AG09309 (cell line): ENCODE measurements around the gene GPR161.

Experiments
- DNase-seq: peaks from one replicate; pipeline ENCODE4 v3.0.0-alpha.2; 2010; ENCODE audit warnings: low read depth
- H3K4me3 ChIP-seq: 2 replicates; pipeline ENCODE4 v1.5.1; 2011; ENCODE audit warnings: mild to moderate bottlenecking, low read depth, low read length, moderate library complexity; ENCODE audit not compliant: control insufficient read depth
- CTCF ChIP-seq: IDR thresholded peaks from 2 replicates; pipeline ENCODE4 v1.5.1; 2011; ENCODE audit warnings: mild to moderate bottlenecking, low read depth, low read length, inconsistent platforms; ENCODE audit not compliant: insufficient read depth, control insufficient read depth; ENCODE audit errors: missing control alignments

Gene GPR161

GRCh38 chr1:168112673-168113305 lies 23.9 kb downstream of the GPR161 start:
- TF ChIP-seq CTCF = no peak
- H3K4me3 ChIP-seq = no peak overlapping the region
- no peak for DNase-seq

DNA sequence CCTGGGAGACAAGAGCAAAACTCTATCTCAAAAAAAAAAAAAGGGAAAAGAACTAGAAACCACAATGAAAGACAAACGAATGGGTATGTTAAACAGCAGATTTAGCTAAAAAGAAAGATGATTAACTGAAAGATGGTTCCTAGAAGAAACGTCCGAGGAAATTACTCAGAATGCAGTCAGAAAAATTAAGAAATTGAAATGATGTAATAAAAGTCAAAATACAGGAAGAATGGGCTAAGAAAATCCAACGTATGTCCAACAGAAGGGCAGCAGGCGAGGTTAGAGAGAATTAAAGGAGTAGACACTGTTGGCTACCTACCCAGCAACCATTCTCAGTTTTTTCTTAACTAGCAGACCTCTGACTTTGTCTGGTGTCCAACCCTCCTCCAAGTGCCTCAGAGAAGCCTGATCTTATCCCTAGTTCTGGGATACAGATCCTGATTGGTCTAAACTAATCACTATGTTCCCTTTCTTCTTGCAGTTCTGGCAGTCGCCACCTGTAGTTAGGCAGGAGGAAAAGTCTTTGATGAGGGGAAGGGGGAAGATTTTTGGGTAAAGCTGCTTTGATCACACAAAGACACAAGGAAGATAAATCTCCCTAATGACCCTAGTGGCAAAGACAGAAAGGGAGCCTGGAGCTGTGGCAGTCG lies 25.7 kb downstream of the GPR161 start:
- H3K4me3 ChIP-seq = no peak overlapping the region
- TF ChIP-seq CTCF = no peak

GRCh38 chr1:168106274-168106673 lies 30.5 kb downstream of the GPR161 start:
- DNase-seq = no peak
- TF ChIP-seq CTCF = no peak
- H3K4me3 ChIP-seq = no peak overlapping the region

More for the DNA sequence above, 25.7 kb downstream of the GPR161 start:
- DNase-seq = no peak

DNA sequence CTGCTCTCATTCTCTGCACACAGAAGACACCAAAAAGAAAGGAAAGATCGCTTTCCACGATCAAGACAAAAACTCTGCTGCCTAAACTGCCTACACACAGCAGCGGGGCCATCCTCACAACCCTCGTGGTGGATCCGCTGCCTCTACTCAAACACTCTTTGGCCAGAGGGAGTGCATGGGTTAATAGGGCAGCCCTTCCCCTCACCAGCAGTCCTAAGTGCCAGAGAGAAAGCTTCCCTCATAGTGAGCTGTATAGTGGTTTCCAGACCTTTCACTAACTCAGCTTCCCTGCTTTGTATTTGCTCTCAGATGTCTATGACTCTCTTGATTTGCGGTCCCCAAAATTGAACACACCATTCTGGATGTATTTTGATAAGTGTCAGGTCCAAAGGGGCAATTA lies 30.9 kb downstream of the GPR161 start:
- H3K4me3 ChIP-seq = no peak overlapping the region
- DNase-seq = no peak
- no peak for TF ChIP-seq CTCF

GRCh38 chr1:168104535-168104934 lies 32.2 kb downstream of the GPR161 start:
- no peak overlapping the region for H3K4me3 ChIP-seq
- DNase-seq = no peak
- no peak for TF ChIP-seq CTCF

- no peak for TF ChIP-seq CTCF
- H3K4me3 ChIP-seq = no peak overlapping the region
- no peak for DNase-seq
Observed at GRCh38 chr1:168102487-168102886, 34.2 kb downstream of the GPR161 start.
